NCI-H146 treated with DMSO at 0.1 percent for 48 hours (cell line): Measurements from ENCODE around the gene TCEANC2.

Experiments used
- DNase-seq: peaks from one replicate; lab custom pipeline; 2025; ENCODE audit not compliant: unreplicated experiment; lab: John Stamatoyannopoulos, UW

Gene TCEANC2

GRCh38 chr1:54110996-54111395 lies 57.6 kb downstream of the TCEANC2 start:
- no peak for DNase-seq

GRCh38 chr1:54111624-54112023 lies 58.2 kb downstream of the TCEANC2 start:
- no peak for DNase-seq

GRCh38 chr1:54112027-54112426 lies 58.6 kb downstream of the TCEANC2 start:
- no peak for DNase-seq

- DNase-seq = no peak
Measured at GRCh38 chr1:54112705-54113368, 59.4 kb downstream of the TCEANC2 start.

- no peak for DNase-seq
Measured at GRCh38 chr1:54114001-54114400, 60.6 kb downstream of the TCEANC2 start.

- DNase-seq = no peak
Measured at GRCh38 chr1:54114955-54115354, 61.5 kb downstream of the TCEANC2 start.

GRCh38 chr1:54115520-54115919 lies 62.1 kb downstream of the TCEANC2 start:
- DNase-seq = no peak

GRCh38 chr1:54117815-54118563 lies 64.6 kb downstream of the TCEANC2 start:
- DNase-seq = no peak

- no peak for DNase-seq
Measured at GRCh38 chr1:54118704-54119103, 65.3 kb downstream of the TCEANC2 start.

- DNase-seq = no peak
Measured at GRCh38 chr1:54120018-54120697, 66.8 kb downstream of the TCEANC2 start.

- DNase-seq = no peak
Measured at GRCh38 chr1:54120698-54121481, 67.5 kb downstream of the TCEANC2 start.

- peak; percentile 50 for DNase-seq
Measured at GRCh38 chr1:54121482-54122134, 68.2 kb downstream of the TCEANC2 start.

- DNase-seq = no peak
Measured at GRCh38 chr1:54122135-54122751, 68.8 kb downstream of the TCEANC2 start.

GRCh38 chr1:54122992-54123391 lies 69.6 kb downstream of the TCEANC2 start:
- no peak for DNase-seq

GRCh38 chr1:54124472-54124871 lies 71.1 kb downstream of the TCEANC2 start:
- peak; percentile 88 for DNase-seq

- DNase-seq = no peak
Measured at GRCh38 chr1:54124906-54125305, 71.5 kb downstream of the TCEANC2 start.

GRCh38 chr1:54125386-54126070 lies 72.1 kb downstream of the TCEANC2 start:
- no peak for DNase-seq

GRCh38 chr1:54126271-54126815 lies 72.9 kb downstream of the TCEANC2 start:
- no peak for DNase-seq

GRCh38 chr1:54127594-54128300 lies 74.3 kb downstream of the TCEANC2 start:
- DNase-seq = no peak
